ENCODE data around the gene DNAAF5.
A peak's percentile ranks its signal among the peaks of the same experiment; 100 is the strongest.

DNAAF5 gene

GRCh38 chr7:768881-769504, 42.5 kb downstream of the DNAAF5 start:
- no peak for DNase-seq (ENCODE audit: low spot score)

DNA sequence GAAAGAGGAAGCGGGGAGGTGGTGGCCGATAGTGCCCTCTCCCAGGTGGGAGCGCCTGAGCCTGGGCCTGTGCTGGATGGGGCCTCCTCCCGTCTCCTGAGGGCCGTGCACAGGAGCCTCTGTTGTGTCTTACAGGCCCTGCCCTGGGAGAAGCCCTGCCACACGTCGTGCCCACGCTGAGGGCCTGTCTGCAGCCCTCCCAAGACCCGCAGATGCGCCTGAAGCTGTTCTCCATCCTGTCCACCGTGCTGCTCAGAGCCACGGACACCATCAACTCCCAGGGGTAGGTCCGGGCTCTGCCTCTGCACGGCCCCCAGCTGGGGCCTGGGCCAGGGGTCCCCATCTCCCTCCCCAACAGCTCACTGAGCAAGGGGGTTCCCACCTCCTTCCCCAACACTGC, 43.8 kb downstream of the DNAAF5 start:
- DNase-seq (ENCODE audit: low spot score), result no peak

DNA sequence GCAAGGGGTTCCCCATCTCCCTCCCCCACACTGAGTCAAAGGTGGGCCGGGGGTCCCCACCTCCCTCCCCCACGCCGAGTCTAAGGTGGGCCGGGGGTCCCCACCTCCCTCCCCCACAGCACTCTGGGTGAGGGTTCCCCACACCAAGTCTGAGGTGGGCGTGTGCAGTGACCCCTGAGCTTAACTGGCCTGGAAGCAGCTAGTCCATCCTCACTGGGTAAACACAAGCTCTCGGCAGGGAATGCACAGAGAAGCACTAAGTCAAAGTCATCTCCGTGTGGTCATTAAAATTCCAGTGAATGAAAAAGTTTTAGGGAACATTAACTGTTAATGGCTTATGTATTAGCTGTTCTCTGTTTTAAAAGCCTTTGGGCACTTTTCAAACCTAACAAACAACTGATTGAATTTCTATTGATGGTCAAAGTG, 44.3 kb downstream of the DNAAF5 start:
- DNase-seq (ENCODE audit: low spot score), result peak; percentile 70

- DNase-seq (ENCODE audit: low spot score), result no peak
Observed at GRCh38 chr7:771234-772004, 44.9 kb downstream of the DNAAF5 start.

- no peak for DNase-seq (ENCODE audit: low spot score)
Observed at GRCh38 chr7:772005-772294, 45.5 kb downstream of the DNAAF5 start.

- no peak for DNase-seq (ENCODE audit: low spot score)
Observed at GRCh38 chr7:772392-772791, 45.9 kb downstream of the DNAAF5 start.

GRCh38 chr7:772861-773621, 46.5 kb downstream of the DNAAF5 start:
- no peak for DNase-seq (ENCODE audit: low spot score)

- no peak for DNase-seq (ENCODE audit: low spot score)
Observed at GRCh38 chr7:773622-773915, 47.1 kb downstream of the DNAAF5 start.

DNA sequence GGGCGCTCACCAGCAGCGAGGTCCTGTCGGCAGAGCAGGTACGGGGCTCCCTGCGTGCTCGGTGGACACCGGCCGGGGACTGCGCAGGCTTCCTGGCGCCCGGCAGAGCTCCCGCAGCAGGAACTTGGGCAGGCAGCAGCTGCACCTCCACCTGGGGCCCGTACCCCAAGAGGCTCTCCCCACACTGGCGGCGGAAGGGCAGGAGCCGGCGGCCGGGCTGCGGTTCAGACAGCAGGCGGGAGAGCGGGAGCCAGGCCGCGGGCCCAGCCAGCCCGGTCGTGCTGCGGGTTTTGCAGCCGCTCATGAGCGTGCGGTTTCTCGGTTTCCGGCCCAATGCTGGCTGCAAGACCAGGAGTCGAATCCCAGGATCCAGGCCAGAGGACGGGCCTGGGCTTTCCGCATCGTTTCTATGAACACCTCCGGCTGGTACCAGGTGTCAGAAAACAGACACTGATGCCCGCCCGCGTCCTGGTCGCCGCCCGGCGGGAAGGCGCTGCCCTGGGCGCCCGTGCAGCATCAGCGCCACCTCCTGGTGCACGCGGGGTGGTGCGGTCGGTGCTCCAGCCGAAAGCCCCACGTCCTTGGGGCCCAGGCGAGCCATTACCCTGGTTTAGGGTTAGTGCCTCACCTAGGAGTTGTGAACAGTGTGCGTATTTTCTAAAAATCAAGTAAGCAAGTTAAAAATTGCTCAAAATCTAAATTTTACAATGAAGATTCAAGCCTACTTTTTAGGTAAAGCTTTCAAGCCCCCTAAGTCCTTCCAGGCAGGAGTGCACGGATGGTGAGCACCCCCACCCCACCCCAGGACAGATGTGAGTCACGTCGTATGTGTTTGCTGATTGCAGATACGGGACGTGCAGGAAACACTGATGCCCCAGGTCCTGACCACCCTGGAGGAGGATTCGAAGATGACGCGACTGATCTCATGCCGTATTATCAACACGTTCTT, 47.9 kb downstream of the DNAAF5 start:
- DNase-seq (ENCODE audit: low spot score), result peak; percentile 93

- DNase-seq (ENCODE audit: low spot score), result no peak
Observed at GRCh38 chr7:776381-776780, 49.9 kb downstream of the DNAAF5 start.

DNA sequence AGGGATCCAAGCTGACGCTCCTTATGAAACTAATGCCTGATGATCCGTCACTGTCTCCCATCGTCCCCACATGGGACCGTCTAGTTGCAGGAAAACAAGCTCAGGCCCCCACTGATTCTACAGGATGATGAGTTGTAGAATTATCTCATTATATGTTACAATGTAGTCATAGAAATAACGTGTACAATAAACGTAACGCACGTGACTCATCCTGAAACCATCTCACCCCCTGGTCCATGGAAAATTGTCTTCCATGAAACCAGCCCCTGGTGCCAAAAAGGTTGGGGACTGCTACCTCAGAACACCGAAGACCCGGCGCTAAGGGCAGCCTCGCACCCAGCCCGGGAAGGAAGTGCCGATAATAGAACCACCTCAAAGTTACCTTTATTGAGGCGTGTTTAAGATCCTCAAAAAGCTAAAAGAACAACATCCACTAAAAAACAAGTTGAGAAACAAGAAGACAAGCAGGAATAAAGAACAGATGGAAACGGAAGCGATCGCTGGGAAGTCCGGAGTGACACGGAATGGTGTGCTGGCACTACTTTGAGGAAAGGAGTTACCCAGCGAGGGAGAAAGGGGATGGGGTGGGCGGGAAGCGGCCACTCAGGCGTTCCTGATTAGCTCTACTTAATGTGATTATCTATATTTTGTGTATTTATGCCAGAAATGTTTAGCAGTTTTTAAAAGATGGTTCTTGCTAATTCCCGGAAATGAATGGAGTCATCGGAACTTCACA, 50.7 kb downstream of the DNAAF5 start:
- no peak for DNase-seq (ENCODE audit: low spot score)

GRCh38 chr7:777728-778078, 51.2 kb downstream of the DNAAF5 start:
- no peak for DNase-seq (ENCODE audit: low spot score)

GRCh38 chr7:778271-778967, 51.9 kb downstream of the DNAAF5 start:
- DNase-seq (ENCODE audit: low spot score), result no peak

DNA sequence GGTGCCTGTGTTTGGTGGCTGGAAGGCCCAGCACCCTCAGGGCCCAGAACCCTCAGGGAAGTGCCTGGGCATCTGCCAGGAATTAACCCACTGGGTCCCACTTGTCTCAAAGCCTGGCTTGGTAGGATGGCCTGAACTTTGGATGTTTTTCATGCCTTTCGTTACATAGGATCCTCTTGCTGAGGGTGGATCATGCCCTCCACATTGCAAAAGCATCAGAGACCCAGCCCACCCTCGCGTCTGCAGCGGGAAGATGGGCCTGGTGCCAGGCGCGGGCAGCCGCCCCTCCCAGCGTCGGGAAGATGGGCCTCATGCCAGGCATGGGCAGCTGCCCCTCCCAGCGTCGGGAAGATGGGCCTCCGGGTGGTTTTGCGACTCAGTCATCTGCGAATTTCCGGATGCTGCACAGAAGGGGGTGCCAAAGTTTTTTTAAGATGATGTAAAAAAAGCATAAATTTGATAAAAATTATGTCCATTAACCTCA, 52.5 kb downstream of the DNAAF5 start:
- DNase-seq (ENCODE audit: low spot score), result no peak

- DNase-seq (ENCODE audit: low spot score), result no peak
Observed at GRCh38 chr7:779480-779879, 53.0 kb downstream of the DNAAF5 start.

- no peak for DNase-seq (ENCODE audit: low spot score)
Observed at GRCh38 chr7:780081-780480, 53.6 kb downstream of the DNAAF5 start.

DNA sequence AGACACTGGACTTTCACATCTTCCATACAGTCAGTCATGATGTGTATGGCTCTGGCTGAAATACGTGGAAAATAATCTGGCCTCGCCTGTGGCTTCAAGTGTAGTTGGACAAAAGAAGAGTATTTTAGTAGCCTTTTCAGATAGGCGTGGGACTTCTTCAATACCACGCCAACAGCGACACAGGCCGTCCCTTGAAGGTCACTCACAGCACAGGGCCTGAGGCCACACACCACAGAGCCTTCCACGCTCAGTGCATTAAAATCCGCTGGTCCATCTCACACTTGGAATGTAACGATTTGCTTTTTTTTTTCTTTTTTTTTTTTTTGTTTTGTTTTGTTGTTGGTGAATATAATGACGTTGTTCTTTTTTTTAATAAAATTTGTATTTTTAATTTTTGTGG, 54.0 kb downstream of the DNAAF5 start:
- DNase-seq (ENCODE audit: low spot score), result no peak

DNA sequence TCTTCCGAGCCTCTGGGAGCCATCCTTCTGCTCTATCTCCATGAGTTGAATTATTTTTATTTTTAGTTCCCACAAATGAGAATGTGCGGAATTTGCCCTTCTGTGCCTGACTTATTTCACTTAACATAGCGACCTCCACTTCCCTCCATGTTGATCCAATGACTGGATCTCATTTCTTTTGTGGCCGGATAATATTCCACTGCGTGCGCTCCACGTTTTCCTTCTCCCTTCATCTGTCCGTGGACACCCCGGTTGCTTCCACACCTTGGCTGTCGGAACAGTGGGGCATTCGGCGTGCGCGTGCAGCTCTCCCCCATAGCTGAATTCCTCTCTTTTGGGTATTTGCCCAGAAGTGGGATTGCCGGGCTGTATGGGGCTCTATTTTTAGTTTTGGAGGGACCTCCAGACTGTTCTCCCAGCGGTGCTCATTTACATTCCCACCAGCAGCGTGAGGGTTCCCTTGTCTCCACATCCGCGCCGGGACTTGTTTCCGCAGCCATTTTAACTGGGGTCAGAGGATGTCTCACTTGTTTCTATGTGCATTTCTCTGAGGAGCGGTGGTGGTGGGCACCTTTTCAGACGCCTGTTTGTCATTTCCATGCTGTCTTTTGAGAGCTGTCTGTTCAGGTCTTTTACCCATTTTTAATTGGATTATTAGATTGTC, 54.8 kb downstream of the DNAAF5 start:
- DNase-seq (ENCODE audit: low spot score), result no peak

GRCh38 chr7:781936-782529, 55.5 kb downstream of the DNAAF5 start:
- DNase-seq (ENCODE audit: low spot score), result no peak

Data from HuH-7 (cell line).